HEK293 (cell line): ENCODE data around the gene HOXA10.

Source experiments
- CTCF ChIA-PET: fragments of 350-600 bp; formaldehyde crosslinking; extraction: SDS; loops from one replicate; lab custom pipeline; 2021; ENCODE audit warnings: antibody characterized with exemption; lab: Yijun Ruan, JAX
- POLR2A ChIA-PET: fragments of 300-600 bp; formaldehyde crosslinking; extraction: SDS; loops from one replicate; lab custom pipeline; 2020; ENCODE audit warnings: antibody characterized with exemption, inconsistent platforms; lab: Yijun Ruan, JAX
- H3K27ac ChIP-seq: fragments of 200-500 bp; sonication (Bioruptor generic); 2 replicates; pipeline ENCODE4 v1.5.1; 2014; ENCODE audit warnings: low read depth, low read length, control low read depth, inconsistent platforms; ENCODE audit errors: extremely low read depth
- H3K36me3 ChIP-seq, 2 experiments: fragments of 200-500 bp in 1 of 2; sonication (Bioruptor generic) in 1 of 2; 1 replicate in 1 of 2; 2 replicates in 1 of 2; pipeline ENCODE4 v1.5.1; 2014 to 2017; ENCODE audit warnings: inconsistent platforms in 2 of 2, low read length in 2 of 2; ENCODE audit not compliant: control insufficient read depth in 2 of 2, insufficient read depth in 1 of 2
- H3K4me1 ChIP-seq: fragments of 200-500 bp; sonication (Bioruptor generic); 2 replicates; pipeline ENCODE4 v1.5.1; 2014; ENCODE audit warnings: mild to moderate bottlenecking, low read length, inconsistent platforms; ENCODE audit not compliant: control insufficient read depth, insufficient read depth
- H3K4me3 ChIP-seq: 2 replicates; pipeline ENCODE4 v1.5.1; 2011; ENCODE audit warnings: low read depth, mild to moderate bottlenecking, control low read depth, low read length, moderate library complexity
- H3K9me3 ChIP-seq: fragments of 200-500 bp; sonication (Bioruptor generic); 2 replicates; pipeline ENCODE4 v1.5.1; 2014; ENCODE audit warnings: low read depth, low read length, inconsistent platforms; ENCODE audit not compliant: control insufficient read depth, insufficient read depth
- HIC1 ChIP-seq: fragments of 450-650 bp; formaldehyde crosslinking; IDR thresholded peaks from 2 replicates; pipeline ENCODE4 v1.5.1; 2016; ENCODE audit warnings: missing biosample characterization, missing genetic modification characterization
- HOXA7 ChIP-seq: sonication (generic); formaldehyde crosslinking; IDR thresholded peaks from 2 replicates; pipeline ENCODE4 v1.8.1; 2022; ENCODE audit warnings: missing genetic modification reagents, borderline replicate concordance
- KLF16 ChIP-seq: fragments of 450-650 bp; formaldehyde crosslinking; IDR thresholded peaks from 2 replicates; pipeline ENCODE4 v1.5.1; 2017; ENCODE audit warnings: missing biosample characterization, missing genetic modification characterization
- KLF9 ChIP-seq: fragments of 450-650 bp; formaldehyde crosslinking; IDR thresholded peaks from 2 replicates; pipeline ENCODE4 v1.5.1; 2016; ENCODE audit warnings: missing biosample characterization, missing genetic modification characterization, low read depth
- ZBTB17 ChIP-seq: fragments of 450-650 bp; formaldehyde crosslinking; IDR thresholded peaks from 2 replicates; pipeline ENCODE4 v1.5.1; 2016; ENCODE audit warnings: missing biosample characterization, missing genetic modification characterization
- ZBTB21 ChIP-seq: fragments of 450-650 bp; formaldehyde crosslinking; IDR thresholded peaks from 2 replicates; pipeline ENCODE4 v1.5.1; 2017; ENCODE audit warnings: missing biosample characterization, missing genetic modification characterization
- ZFHX2 ChIP-seq: fragments of 450-650 bp; formaldehyde crosslinking; conservative IDR thresholded peaks from 2 replicates; pipeline ENCODE4 v1.5.1; 2016; ENCODE audit warnings: missing biosample characterization, missing genetic modification characterization
- ZFP69B ChIP-seq: fragments of 450-650 bp; formaldehyde crosslinking; IDR thresholded peaks from 2 replicates; pipeline ENCODE4 v1.5.1; 2016; ENCODE audit warnings: missing biosample characterization, missing genetic modification characterization
- ZNF146 ChIP-seq: fragments of 450-650 bp; formaldehyde crosslinking; IDR thresholded peaks from 2 replicates; pipeline ENCODE4 v1.5.1; 2016; ENCODE audit warnings: missing biosample characterization, missing genetic modification characterization
- ZNF184 ChIP-seq: fragments of 450-650 bp; IDR thresholded peaks from 2 replicates; pipeline ENCODE4 v1.5.1; 2018; ENCODE audit warnings: missing biosample characterization, mild to moderate bottlenecking, missing genetic modification characterization
- ZNF280C ChIP-seq: fragments of 450-650 bp; formaldehyde crosslinking; IDR thresholded peaks from 2 replicates; pipeline ENCODE4 v1.5.1; 2016; ENCODE audit warnings: missing biosample characterization, missing genetic modification characterization
- ZNF366 ChIP-seq: fragments of 450-650 bp; formaldehyde crosslinking; conservative IDR thresholded peaks from 2 replicates; pipeline ENCODE4 v1.5.1; 2016; ENCODE audit warnings: missing biosample characterization, missing genetic modification characterization
- ZNF423 ChIP-seq: fragments of 450-650 bp; formaldehyde crosslinking; IDR thresholded peaks from 2 replicates; pipeline ENCODE4 v1.5.1; 2016; ENCODE audit warnings: missing biosample characterization, missing genetic modification characterization
- ZNF513 ChIP-seq: fragments of 450-650 bp; IDR thresholded peaks from 2 replicates; pipeline ENCODE4 v1.5.1; 2018; ENCODE audit warnings: missing biosample characterization, missing genetic modification characterization
- ZNF621 ChIP-seq: fragments of 450-650 bp; formaldehyde crosslinking; IDR thresholded peaks from 2 replicates; pipeline ENCODE4 v1.5.1; 2017; ENCODE audit warnings: missing biosample characterization, missing genetic modification characterization
- ZNF704 ChIP-seq: fragments of 450-650 bp; formaldehyde crosslinking; IDR thresholded peaks from 2 replicates; pipeline ENCODE4 v1.5.1; 2016; ENCODE audit warnings: missing biosample characterization, missing genetic modification characterization
- ZNF747 ChIP-seq: fragments of 450-650 bp; formaldehyde crosslinking; IDR thresholded peaks from 2 replicates; pipeline ENCODE4 v1.5.1; 2016; ENCODE audit warnings: missing biosample characterization, missing genetic modification characterization
- ZSCAN30 ChIP-seq: fragments of 450-650 bp; IDR thresholded peaks from 2 replicates; pipeline ENCODE4 v1.5.1; 2018; ENCODE audit warnings: missing biosample characterization, mild to moderate bottlenecking, missing genetic modification characterization, moderate library complexity
- TF ChIP-seq, protein P1 (sequence below): fragments of 450-650 bp; formaldehyde crosslinking; IDR thresholded peaks from 2 replicates; pipeline ENCODE4 v1.5.1; 2016; ENCODE audit warnings: missing biosample characterization, missing genetic modification characterization
- TF ChIP-seq, protein P2 (sequence below): fragments of 450-650 bp; formaldehyde crosslinking; IDR thresholded peaks from 2 replicates; pipeline ENCODE4 v1.5.1; 2016; ENCODE audit warnings: missing biosample characterization, missing genetic modification characterization

Gene HOXA10

GRCh38 chr7:27219821-27220220, 45.7 kb upstream of the HOXA10 start:
- no peaks in the 10 kb centered on the region for H3K36me3 ChIP-seq
- H3K9me3 ChIP-seq, result no peaks in the 10 kb centered on the region
- H3K4me3 ChIP-seq, result no peak overlapping the region
- ChIA-PET CTCF (no interaction called here), POLR2A (no interaction called here)
- no peaks in the 10 kb centered on the region for H3K4me1 ChIP-seq
- TF ChIP-seq ZBTB17 (tag by site-specific recombination), result no peak
- no peak for TF ChIP-seq ZNF513 (tag by site-specific recombination)
- TF ChIP-seq ZNF747 (tag by site-specific recombination), result no peak
- TF ChIP-seq ZBTB21, result no peak
- no peak for TF ChIP-seq HOXA7 (CRISPR knock-in tag)
- TF ChIP-seq HIC1 (tag by site-specific recombination), result no peak
- no peak for TF ChIP-seq ZNF621
- TF ChIP-seq ZNF423, result no peak
- H3K27ac ChIP-seq, result no peak overlapping the region

DNA sequence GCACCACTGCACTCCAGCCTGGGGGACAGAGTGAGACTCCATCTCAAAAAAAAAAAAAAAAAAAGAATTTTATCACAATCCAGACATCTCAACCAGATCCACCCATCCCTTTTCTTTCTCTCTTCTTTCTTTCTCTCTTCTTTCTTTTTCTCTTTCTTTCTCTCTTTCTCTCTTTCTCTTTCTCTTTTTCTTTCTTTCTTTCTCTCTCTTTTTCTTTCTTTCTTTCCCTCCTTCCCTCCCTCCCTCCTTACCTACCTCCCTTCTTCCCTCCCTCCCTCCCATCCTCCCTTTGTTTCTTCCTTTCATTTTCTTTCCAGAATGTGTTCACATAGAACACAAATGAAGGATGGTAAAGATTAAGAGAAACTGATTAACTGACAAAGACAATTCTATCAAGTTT, 43.8 kb upstream of the HOXA10 start:
- peak; percentile 59 for TF ChIP-seq ZNF366 (tag by site-specific recombination)
- TF ChIP-seq, protein P1, sequence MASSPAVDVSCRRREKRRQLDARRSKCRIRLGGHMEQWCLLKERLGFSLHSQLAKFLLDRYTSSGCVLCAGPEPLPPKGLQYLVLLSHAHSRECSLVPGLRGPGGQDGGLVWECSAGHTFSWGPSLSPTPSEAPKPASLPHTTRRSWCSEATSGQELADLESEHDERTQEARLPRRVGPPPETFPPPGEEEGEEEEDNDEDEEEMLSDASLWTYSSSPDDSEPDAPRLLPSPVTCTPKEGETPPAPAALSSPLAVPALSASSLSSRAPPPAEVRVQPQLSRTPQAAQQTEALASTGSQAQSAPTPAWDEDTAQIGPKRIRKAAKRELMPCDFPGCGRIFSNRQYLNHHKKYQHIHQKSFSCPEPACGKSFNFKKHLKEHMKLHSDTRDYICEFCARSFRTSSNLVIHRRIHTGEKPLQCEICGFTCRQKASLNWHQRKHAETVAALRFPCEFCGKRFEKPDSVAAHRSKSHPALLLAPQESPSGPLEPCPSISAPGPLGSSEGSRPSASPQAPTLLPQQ (tag by site-specific recombination), result no peak
- Histone ChIP-seq H3K36me3 (no peaks in the 10 kb centered on the region), H3K27ac (no peak overlapping the region), H3K4me1 (no peaks in the 10 kb centered on the region), H3K4me3 (no peak overlapping the region), H3K9me3 (no peaks in the 10 kb centered on the region)
- POLR2A ChIA-PET, result no interaction called here
- CTCF ChIA-PET, result no interaction called here

DNA sequence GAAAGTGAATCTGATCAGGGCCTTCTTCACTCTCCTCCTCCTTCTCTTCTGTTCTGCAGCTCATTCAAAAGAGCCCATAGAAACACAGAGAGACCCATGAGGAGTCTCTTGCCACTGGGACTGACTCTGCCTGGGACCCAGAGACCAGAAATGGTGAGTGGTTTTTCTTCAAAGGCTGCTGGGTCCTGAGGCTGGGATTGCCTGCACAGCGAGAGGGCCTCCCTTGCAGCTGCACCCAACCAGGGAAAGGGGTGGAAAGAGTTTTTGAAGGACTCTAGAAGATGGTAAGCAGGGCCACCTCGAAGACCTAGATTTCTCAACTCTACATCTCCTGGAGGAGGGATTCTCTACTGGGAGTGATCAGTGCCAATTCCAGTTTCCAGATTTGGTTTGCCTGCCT, 41.2 kb upstream of the HOXA10 start:
- POLR2A ChIA-PET, result no interaction called here
- H3K4me3 ChIP-seq, result no peak overlapping the region
- no peaks in the 10 kb centered on the region for H3K36me3 ChIP-seq
- no peaks in the 10 kb centered on the region for H3K9me3 ChIP-seq
- H3K4me1 ChIP-seq, result peaks cover 4% of the 10 kb centered on the region; the same call in 1 of the 2 replicates
- H3K27ac ChIP-seq, result no peak overlapping the region
- CTCF ChIA-PET, result interaction anchor here (1.6 kb wide), 1 partner anchor 20 kb away, joined by 3 read pairs; no protein-coding TSS in a partner anchor
- TF ChIP-seq ZNF280C (tag by site-specific recombination) (no peak), ZSCAN30 (no peak), KLF16 (no peak), ZNF146 (tag by site-specific recombination) (no peak), ZNF184 (tag by site-specific recombination) (no peak), ZNF704 (tag by site-specific recombination) (no peak), KLF9 (tag by site-specific recombination) (no peak), ZFP69B (tag by site-specific recombination) (no peak), ZFHX2 (tag by site-specific recombination) (no peak), HIC1 (tag by site-specific recombination) (no peak)
- TF ChIP-seq, protein P2, sequence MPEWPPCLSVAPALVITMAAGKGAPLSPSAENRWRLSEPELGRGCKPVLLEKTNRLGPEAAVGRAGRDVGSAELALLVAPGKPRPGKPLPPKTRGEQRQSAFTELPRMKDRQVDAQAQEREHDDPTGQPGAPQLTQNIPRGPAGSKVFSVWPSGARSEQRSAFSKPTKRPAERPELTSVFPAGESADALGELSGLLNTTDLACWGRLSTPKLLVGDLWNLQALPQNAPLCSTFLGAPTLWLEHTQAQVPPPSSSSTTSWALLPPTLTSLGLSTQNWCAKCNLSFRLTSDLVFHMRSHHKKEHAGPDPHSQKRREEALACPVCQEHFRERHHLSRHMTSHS (tag by site-specific recombination), result no peak
